Hematopoietic multipotent progenitor cell treated with erythropoietin and hydrocortisone succinate and interleukin-3 and kit ligand, for 4 days (in vitro differentiated cells): ENCODE data around the gene GTF2H1.
A peak's percentile ranks its signal among the peaks of the same experiment; 100 is the strongest.
"Not testable (repeated sequence)": the region's sequence is repeated elsewhere in the genome, so short reads cannot be mapped to it uniquely, and the experiment has no call there.

Experiments
- DNase-seq: peaks from one replicate; pipeline ENCODE4 v3.0.0-alpha.2; 2015

Gene GTF2H1

DNA sequence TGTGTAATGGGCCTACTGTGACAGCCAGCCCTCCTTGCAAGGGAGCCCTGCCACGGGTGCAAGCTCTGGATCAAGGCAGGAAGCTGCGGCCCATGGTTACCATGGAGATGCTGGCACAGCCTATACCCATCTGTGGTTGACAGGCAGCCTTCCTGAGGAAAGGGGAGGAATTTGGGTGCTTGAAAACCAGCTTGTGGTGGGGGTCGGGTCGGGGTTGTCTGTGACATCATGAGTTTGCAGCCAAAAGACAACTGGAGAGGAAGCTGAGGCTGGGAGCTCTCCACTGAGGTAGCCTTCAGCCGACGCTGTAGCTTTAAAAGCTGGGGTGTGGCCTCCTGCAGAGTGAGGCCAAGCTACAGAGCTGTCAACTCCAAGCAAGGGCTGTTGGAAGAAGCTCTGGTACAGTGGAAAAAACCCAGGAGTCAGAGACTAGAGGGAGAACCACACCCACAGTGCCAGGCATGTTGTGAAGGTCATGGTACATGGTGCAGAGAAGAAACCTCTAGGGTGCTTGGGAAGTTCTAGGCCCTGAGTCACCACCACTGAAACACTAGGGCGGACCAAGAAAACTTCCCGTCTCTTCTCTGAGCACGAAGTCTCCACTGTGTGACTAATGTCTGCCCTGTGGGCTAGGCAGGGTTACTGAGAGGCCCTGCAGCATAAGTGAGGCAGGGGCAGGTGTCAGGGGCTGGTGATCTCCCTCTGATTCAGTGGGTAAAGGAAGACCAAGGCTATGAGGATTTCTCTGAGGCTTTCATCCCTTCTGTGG lies 61.2 kb downstream of the GTF2H1 start:
- peak; percentile 93 for DNase-seq

GRCh38 chr11:18384157-18384641 lies 61.8 kb downstream of the GTF2H1 start:
- DNase-seq, result peak; percentile 72

- DNase-seq, result peak; percentile 38
Measured at GRCh38 chr11:18390088-18390487, 67.7 kb downstream of the GTF2H1 start.

- no peak for DNase-seq
Measured at GRCh38 chr11:18392434-18393321, 70.3 kb downstream of the GTF2H1 start.

DNA sequence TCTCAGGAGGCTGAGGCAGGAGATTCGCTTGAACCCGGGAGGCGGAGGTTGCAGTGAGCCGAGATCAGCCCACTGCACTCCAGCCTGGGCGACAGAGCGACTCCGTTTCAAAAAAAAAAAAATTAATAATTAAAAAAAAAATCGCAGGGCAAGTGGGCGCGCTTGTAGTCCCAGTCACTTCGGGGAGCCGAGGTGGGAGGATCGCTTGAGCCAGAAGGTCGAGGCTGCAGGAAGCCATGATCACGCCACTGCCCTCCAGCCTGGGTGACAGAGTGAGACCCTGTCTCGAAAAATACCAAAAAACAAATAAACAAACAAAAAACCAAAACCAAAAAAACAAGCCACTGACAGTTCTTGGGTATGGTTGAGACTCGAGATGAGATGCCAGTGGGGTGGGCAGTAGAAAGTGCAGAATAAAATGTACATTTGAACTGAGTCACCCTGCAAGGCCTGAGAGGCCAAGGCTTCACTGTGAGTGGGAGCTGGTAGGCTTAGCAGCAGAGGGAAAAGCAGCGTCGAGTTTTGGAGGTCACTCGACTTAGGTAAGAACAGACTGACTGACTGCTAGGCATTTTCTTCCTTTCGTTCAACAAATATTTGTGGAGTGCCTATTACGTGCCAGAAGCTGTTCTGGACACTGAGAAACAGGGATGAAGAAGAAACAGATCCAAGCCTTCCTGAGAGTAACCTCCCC lies 71.4 kb downstream of the GTF2H1 start:
- no peak for DNase-seq

DNA sequence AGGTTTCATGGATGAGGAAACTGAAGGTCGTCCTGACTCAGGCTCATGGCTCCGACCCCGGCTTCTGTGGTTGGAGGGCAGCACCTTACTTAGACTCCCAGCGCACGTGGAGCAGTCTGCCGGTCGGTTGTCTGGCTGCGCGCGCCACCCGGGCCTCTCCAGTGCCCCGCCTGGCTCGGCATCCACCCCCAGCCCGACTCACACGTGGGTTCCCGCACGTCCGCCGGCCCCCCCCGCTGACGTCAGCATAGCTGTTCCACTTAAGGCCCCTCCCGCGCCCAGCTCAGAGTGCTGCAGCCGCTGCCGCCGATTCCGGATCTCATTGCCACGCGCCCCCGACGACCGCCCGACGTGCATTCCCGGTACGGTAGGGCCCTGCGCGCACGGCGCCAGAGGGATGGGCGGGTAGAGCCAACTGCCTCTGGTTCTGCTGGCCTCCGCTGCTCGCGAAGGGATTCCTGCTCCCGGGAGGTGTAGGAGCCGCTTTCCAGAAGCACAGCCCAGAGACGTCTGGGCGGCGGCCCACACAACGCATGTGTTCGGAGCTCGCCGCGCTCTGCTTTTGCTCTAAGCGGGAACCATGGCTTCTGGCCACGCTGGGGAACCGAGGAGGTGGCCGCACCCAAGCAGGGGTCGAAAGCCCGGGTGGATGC lies 72.0 kb downstream of the GTF2H1 start, which contains the start of gene LDHA:
LDHA (plus strand) TSS at position 289 of the 653 bp plus-strand sequence. CDS start 2,280 bp downstream, outside the sequence.
- peak; percentile 99 for DNase-seq

GRCh38 chr11:18394928-18395734 lies 72.8 kb downstream of the GTF2H1 start:
- peak; percentile 54 for DNase-seq

DNA sequence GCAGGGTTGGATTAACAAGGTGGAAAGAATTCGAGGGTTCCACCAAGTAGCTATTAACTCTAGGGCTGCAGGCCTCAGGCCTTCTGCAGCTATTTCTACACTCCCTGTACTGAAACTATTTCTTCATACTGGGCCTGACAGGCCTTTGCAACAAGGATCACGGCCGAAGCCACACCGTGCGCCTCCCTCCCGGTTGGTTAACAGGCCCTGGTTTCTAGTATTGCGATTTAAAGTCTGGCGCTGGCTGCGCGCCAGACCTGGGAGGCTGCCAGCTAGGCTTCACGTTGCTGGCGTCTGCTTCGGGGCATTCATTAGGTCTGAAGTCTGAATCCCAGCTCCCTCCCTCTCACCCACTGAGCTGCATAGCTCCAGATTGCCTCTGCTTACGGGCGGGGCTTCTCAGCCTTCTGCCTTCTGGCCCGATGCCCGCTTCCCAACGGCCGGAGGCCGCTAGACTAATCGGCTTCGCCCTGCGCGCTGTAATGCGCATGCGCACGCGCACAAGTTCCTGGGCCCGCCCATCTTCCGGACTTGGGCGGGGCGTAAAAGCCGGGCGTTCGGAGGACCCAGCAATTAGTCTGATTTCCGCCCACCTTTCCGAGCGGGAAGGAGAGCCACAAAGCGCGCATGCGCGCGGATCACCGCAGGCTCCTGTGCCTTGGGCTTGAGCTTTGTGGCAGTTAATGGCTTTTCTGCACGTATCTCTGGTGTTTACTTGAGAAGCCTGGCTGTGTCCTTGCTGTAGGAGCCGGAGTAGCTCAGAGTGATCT lies 73.6 kb downstream of the GTF2H1 start:
- peak; percentile 100 for DNase-seq

- no peak for DNase-seq
Measured at GRCh38 chr11:18397921-18398320, 75.6 kb downstream of the GTF2H1 start.

- DNase-seq, result not testable (repeated sequence)
Measured at GRCh38 chr11:18401077-18401476, 78.7 kb downstream of the GTF2H1 start.

DNA sequence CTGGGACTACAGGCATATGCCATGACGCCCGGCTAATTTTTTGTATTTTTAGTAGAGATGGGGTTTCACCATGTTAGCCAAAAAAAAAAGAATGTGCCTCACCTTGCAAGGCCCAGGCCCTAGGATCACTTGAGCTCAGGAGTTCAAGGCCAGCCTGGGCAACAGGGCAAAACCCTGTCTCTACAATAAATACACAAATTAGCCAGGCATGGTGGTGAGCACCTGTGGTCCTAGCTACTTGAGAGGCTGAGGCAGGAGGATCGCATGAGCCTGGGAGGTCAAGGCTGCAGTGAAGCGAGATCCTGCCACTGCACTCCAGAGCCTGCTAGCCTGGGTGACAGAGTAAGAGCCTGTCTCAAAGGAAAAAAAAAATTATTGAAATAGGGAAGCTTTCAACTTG lies 81.7 kb downstream of the GTF2H1 start:
- no peak for DNase-seq

- DNase-seq, result not testable (repeated sequence)
Measured at GRCh38 chr11:18407400-18407799, 85.0 kb downstream of the GTF2H1 start.

DNA sequence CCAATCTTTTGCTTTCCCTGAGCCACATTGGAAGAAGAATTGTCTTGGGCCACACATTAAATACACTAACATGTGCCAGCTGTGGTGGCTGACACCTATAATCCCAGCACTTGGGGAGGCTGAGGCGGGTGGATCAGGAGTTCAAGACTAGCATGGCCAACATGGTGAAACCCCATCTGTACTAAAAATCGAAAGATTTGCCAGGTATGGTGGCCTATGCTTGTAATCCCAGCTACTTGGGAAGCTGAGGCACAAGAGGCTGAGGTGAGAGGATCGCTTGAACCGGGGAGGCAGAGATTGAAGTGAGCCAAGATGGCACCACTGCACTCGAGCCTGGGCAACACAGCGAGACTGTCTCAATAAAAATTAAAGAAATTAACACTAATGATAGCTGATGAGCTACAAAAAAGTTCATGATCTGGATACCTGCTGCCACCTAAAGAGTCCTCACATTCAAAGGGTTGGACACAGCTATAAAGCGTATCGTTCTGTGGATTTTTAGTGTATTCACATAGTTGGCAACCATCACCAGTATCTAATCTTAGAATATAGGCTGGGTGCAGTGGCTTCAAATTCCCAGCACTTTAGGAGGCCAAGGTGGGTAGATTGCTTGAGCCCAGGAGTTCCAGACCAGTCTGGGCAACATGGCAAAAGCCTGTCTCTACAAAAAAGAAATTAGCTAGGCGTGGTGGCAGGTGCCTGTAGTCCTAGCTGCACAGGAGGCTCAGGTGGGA lies 86.4 kb downstream of the GTF2H1 start:
- DNase-seq, result peak; percentile 15

- no peak for DNase-seq
Measured at GRCh38 chr11:18416459-18416858, 94.1 kb downstream of the GTF2H1 start.
